ENCODE data around the gene ADSL.

ADSL gene

GRCh38 chr22:40406063-40406890, 60.0 kb downstream of the ADSL start:
- no peak for DNase-seq

DNA sequence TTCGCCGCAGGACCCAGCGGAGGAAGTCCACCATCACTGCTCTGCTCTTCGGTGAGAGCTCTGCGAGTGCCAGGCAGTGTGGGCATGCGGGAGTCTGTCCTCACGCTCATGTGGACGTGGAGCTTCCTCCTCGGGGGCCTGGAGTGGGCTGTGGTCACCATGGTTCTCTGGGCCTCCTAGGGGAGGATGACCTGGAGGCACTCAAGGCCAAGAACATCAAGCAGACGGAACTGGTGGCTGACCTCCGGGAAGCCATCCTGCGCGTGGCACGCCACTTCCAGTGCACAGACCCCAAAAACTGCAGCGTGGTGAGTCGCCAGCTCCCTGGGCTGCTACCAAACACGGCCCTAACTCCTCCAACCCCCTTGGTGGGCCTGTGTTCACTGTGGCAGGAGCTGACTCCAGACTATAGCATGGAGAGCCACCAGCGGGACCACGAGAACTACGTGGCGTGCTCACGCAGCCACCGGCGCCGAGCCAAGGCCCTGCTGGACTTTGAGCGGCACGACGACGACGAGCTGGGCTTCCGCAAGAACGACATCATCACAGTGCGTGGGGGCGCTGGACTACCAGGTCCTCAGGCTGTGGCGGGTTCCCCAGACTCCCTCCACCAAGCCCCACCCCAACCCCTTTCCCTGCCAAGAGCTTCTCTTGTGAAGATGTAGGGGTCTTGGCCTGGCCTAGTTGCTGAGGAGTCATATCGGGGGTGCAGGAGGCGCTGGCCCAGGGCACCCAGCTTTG, 60.9 kb downstream of the ADSL start:
- no peak for DNase-seq

DNA sequence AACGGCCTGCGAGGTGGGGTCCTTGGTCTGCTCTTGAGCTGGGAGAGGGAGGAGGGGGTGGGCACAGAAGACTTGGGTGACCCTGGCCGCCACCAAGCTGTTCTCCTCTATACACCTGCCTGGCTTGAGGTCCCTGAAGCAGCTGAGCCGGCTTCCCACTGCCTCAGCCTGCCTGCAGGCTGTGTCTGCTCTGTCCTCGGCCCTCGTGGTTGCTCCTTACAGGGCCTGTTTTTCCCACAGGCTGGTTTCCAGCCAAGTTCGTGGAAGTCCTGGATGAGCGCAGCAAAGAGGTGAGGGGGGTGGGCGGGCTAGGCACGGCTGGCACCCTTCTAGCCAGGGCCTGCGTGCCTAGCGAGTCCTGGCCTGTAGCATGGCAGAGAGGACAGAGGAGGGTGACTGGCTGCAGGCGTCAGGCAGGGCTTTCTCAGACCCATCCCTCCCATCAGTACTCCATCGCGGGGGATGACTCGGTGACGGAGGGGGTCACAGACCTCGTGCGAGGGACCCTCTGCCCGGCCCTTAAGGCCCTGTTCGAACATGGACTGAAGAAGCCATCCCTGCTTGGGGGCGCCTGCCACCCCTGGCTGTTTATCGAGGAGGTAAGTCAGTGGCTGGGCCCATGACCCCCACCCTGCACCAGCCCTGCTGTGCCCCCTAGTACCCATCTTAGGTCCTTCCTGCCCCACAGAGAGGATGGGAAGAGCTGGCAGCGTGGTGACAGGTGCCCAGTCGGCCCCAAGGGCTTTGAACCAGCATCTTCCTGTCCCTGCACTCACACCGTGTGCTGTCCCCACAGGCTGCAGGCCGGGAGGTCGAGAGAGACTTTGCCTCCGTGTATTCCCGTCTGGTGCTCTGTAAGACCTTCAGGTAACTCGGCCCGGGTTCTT, 61.8 kb downstream of the ADSL start:
- no peak for DNase-seq

DNA sequence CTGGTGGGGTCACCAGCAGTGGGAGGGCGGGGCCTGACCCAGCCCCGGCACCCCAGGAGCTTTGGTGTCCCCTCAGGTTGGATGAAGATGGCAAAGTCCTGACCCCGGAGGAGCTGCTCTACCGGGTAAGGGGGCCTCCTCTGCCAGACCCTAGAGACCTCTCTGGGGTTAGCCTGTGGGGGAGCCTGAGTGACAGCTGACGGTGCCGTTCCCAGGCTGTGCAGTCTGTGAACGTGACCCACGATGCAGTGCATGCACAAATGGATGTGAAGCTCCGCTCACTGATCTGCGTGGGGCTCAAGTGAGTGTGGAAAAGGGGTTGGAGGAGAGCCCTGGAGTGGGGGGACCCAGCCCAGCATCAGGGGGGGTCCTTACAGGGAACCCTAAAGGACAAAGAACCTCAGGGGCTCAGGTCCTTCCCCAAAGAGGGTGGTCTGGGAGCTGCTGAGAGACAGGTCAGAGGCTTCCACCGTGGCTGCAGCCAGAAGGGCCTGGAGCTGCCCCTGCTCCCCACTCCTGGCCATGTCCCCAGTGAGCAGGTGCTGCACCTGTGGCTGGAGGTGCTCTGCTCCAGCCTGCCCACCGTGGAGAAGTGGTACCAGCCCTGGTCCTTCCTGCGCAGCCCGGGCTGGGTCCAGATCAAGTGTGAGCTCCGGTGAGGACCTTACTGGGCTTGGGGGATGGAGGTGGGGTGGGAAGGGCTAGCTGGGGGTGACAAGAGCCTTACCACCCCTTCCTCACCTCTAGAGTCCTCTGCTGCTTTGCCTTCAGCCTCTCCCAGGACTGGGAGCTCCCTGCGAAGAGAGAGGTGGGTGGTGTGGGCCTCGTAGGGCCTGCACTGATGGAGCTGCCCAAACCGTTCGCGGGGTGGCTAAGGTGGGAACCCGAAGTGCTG, 62.7 kb downstream of the ADSL start:
- DNase-seq = no peak

DNA sequence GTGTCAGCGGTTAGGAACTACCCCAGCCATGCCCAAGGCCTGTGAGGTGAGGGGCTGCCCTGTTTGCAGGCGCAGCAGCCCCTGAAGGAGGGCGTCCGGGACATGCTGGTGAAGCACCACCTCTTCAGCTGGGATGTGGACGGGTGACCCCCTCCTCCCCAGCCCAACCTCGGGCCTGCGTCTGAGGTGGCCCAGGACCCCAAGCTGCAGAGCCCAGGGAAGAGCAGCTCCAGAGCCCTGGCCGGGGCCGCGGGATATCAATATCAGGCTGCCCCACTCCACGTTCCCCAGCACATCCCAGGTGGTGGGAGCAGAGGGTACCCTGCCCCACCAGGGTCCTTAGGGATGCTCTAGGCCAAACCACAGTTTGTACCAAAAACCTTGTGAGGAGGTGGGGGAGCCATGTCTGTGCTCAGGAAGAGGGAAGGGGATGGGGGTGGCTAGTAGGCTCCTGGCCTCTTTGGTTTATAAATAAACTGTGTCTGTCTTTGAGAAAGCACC, 63.4 kb downstream of the ADSL start:
- no peak for DNase-seq

DNA sequence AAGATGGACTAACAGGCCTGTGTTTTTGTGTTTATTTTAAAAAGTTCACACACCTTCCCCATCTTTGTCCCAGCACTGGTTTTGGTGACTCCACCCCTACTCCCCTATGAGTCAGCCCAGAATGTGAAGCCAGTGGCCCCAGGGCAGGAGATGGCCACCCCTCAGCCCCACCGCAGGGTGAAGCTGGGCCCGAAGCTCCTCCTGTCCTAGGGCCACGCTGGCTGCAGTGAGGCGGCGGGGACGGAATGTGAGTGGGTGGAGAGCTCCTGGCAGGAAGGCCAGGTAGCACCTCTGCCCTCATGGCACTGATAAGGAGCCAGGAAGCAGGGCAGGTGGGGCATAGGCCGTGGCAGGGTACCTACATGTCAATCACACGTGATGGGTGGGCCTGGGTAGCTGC, 64.0 kb downstream of the ADSL start:
- DNase-seq = no peak

DNA sequence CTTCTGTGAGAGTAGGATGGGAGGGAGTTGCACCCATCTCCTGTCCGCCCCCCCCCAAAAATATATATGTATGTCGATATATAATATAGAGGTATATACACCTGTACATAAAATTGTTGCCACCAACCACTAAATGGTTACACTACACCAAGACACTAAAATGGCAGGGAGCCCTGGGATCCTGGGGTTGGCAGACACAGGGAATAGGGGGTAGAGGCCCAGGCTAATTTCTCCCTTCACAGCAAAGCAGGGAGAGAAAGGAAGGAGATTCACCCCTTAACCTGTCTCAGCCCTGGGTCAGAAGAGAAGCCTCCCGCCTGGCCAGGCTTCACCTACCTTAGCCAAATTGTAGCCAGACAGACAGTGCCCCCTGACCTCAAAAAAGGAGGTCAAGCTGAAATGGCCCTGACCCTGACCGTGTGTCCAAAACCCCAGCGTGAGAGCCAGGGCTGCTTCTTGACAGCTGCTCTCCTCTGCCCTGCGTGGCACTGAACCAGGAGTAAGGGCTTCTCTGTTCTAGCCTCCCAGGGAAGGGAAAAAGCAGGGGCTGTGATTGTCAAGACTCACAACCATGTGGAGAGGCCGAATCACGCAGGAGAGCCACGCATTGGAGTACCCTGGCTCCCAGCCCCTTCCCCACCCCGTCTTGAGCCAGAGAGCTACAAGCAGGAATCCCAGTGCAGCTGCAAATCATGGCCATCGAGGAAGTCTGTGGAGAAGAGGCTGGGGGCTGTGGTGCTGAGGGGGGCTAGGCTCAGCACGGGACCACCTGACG, 64.6 kb downstream of the ADSL start:
- DNase-seq = no peak

DNA sequence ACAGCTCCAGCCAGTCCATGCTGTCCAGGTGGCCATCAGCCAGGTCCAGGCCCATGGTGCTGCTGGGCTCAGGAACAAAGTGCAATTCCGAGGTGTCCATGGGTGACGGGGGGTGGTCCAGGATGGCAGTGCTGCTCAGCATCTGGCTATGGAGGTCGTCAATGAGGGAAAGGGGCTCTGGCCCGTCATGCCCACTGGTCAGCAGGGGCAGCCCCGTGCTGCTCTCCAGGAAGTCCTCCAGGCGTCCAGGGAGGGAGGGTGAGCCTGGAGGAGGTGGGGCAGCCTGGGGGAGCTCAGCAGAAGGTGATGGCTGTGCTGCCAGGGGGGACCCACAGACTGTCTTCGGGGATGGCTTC, 65.2 kb downstream of the ADSL start:
- DNase-seq = no peak

- peak; percentile 66 for DNase-seq
Measured at GRCh38 chr22:40412441-40412840, 66.1 kb downstream of the ADSL start.

GRCh38 chr22:40413873-40414272, 67.6 kb downstream of the ADSL start:
- DNase-seq = no peak

DNA sequence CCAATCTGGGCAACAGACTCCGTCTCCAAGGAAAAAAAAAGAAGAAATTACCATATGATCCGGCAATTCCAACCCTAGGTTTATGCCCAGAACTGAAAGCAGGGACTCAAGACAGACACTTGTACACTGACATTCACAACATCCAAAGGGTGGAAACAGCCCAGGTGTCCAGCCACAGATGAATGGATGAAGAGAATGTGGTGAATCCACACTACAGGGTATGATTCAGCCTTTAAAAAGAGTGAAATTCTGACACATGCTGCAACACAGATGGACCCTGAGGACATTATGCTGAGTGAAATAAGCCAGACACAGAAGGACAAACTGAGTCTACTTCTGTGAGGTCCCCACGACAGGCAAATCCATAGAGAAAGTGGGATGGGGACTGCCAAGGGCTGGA, 68.0 kb downstream of the ADSL start:
- no peak for DNase-seq

DNA sequence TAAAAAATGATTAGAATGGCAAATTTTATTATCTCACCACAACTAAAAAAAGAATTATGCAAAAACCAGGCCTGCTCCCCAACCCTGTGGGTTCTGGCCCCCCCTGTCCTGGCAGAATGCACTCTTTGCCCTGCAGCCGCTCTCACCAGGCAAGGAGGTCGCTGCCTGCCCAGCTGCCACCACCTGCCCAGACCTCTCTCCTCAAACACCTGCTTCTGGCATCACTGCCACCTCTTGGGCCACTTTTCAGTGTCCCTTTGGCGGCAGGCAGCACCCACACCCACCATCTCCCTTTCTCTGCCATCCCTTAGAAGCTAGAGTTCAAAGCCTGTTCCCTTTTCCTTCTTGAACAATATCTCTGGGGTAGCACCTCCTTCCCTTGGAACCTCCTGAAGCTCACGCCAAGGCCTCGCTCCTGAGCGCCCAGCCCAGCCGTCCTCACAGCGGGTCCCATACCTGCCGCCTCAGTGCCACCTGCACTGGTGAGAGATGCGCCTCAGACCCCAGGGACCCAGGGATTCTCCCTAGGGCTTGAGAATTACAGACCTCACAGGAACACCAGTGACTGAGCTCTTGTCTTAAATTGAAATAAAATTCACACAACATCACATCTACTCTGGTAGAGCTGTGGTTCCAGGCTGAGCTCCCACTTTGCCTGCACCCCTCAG, 68.7 kb downstream of the ADSL start:
- no peak for DNase-seq

DNA sequence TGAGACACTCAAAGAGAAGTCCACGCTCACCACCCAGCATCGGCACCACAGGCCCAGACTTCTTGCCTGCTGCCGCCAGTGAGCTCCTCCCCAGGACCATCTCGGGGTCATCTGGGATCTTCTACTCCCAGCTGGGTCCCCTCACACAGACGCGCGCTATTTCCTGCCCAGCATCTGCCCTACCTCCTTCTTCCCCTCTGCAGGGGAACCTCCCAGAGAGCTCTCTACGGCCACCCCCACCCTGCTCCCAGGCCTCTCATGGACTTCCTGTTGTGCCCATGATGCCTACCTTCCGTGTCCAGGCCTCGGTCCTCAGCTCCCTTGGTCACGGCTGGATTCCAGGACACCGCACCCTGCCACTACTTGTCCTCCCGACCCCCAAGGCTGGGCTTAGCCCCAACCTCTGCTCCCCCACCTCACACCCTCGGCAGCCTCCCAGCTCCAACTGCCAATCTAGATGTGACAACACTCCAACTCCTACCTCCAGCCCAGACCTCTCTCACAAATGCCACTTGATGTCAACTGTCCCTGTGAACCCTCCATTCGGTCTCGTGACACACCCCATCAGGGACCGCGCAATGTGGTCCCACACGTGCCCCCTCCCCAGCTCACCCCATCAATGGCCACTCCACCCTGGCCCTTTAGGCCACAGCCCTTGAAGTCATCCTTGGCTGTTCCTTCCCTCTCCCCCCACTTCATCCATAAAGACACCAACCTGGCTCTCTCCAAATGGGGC, 69.4 kb downstream of the ADSL start:
- peak; percentile 33 for DNase-seq

GRCh38 chr22:40416267-40416570, 69.9 kb downstream of the ADSL start:
- no peak for DNase-seq

DNA sequence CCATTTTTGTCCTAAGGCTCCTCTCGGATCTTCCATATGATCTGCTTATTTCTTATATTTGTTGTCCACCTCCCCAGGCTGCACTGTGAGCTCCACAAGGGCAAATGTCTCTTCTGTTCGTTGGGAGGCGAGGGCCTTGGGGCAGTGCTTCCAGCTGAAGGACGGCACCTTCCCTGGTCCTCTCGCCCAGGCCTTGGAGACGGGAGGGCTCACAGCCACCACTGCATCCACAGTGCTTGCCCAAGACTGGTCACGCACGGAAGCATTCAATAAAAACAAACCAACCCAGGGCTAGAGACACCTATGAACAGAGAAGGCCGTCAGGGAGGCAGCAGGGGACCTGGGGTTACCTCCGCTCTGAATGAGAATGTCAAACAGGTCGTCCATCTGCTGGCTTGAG, 70.3 kb downstream of the ADSL start:
- no peak for DNase-seq

DNA sequence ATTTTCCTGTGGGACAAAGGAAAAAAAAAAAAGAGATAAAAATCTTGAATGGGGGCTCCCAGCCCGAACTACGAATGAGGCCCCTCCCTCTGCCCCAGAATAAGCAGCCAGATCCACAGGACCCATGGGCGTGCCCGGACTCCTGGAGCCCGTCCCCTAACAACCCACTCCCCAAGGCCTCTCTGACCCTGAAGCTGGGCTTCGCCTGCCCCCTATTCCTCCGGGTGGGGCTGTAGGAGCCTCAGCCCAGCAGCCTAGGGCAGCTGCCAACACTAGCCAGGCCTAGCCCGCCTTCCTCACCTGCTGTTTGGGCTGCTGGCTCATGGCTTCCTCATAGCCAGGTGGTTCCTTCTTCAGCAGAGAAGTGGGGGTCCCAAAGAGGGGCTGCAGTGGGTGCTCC, 70.7 kb downstream of the ADSL start:
- DNase-seq = no peak

GRCh38 chr22:40417881-40418280, 71.6 kb downstream of the ADSL start:
- DNase-seq = no peak

DNA sequence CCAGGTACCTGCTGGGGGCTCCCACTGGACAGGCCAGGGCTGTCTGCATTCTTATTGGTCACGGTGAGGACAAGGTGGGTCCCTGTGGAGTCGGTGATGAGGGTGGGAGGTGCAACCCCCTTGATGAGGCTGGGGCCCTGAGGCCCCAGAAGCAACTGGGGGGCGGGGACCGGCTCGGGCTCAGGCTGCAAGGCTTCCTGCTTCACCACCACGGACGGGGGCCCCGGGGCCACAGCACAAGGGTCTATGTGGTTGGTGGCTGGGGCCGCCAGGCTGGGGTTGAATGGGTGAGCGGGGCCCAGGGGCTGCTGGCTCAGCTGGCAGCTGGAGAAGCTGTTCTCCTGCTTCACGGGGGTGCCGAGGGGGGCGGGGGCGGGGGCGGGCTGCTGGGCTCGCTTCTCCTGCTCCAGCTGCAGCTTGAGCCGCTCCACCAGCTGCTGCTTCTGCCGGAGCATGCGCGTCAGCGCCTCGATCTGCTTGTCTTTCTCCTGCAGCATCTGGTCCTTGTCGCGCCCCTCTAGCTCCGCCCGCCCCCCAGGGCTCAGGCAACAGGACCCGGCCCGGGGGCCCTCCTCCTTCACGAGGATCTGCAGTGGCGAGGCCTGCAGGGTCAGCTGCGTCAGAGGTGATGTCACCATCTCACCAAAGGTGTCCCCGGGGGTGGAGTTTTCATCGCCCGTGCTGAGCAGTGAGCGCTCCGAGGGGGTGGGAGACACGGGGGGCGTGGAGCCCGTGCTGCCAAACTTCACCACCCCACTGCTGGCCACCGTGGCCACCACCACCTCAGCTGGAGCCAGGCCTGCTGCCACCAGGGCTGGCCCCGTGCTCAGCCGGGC, 72.3 kb downstream of the ADSL start:
- peak; percentile 54 for DNase-seq

DNA sequence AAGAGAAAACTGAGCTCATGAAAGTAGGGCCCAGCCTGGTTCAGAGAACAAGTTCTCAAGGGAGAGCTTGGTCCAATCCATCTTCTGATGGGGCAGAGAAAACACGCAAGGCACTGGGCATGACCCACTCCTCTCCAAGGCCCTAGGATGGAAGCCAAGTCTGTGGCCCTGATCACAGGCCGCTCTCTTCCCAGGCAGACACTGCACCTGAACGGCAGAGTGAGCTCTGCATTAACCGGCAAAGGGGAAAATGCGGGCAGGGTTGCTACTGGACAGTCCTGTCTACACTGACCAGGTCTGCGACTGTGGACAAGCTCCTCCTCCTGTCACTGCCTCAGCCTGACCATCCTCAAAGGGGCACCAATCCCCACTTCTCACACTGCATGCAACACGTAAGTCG, 73.4 kb downstream of the ADSL start:
- DNase-seq = no peak
